Tibial artery (tissue), 4 donors: ENCODE results near the gene FBXL7.

Experiments used
- DNase-seq, 2 donors: peaks; one replicate each; pipeline ENCODE4 v3.0.0-alpha.2; 2019
- H3K27ac ChIP-seq, 2 donors: fragments of 200-600 bp; sonication (generic) in 1 of 2; 1 replicate in 1 of 2; 2 replicates in 1 of 2; pipeline ENCODE4 v1.5.1; 2018 to 2019; ENCODE audit warnings: mild to moderate bottlenecking in 1 of 2
- H3K27me3 ChIP-seq, 2 donors: fragments of 200-600 bp; sonication (generic) in 1 of 2; one replicate each; pipeline versions ENCODE4 v1.5.1 to v1.6.0; 2016 to 2019
- H3K36me3 ChIP-seq, 3 donors: fragments of 200-600 bp; sonication (generic) in 2 of 3; one replicate each; pipeline ENCODE4 v1.5.1; 2016 to 2019; ENCODE audit warnings: mild to moderate bottlenecking in 2 of 3
- H3K4me1 ChIP-seq, 4 donors: fragments of 200-600 bp; sonication (generic) in 2 of 4; 1 replicate in 3 of 4; 2 replicates in 1 of 4; pipeline ENCODE4 v1.5.1; 2016 to 2019
- H3K4me3 ChIP-seq, 2 donors: fragments of 200-600 bp; sonication (generic) in 1 of 2; 1 replicate in 1 of 2; 2 replicates in 1 of 2; pipeline ENCODE4 v1.5.1; 2018 to 2019; ENCODE audit warnings: mild to moderate bottlenecking in 2 of 2
- H3K9me3 ChIP-seq, 3 donors: fragments of 200-600 bp; sonication (generic) in 1 of 3; one replicate each; pipeline ENCODE4 v1.5.1; 2016 to 2019
- intact Hi-C: fragments of 100-400 bp; cut with DNase I; formaldehyde crosslinking; loops from one replicate; pipeline ENCODE4 v1.15.0; 2023; ENCODE audit warnings: low total_unique reads
- TF ChIP-seq, protein P1 (sequence below), 2 experiments: fragments of 200-600 bp in 1 of 2; fragments of 450-650 bp in 1 of 2; IDR thresholded peaks; one replicate each; pipeline ENCODE4 v1.5.1; 2017 to 2019; ENCODE audit warnings: antibody characterized with exemption in 2 of 2, mild to moderate bottlenecking in 1 of 2, moderate library complexity in 1 of 2

Gene FBXL7

GRCh38 chr5:15844253-15844652 lies 344.3 kb downstream of the FBXL7 start:
- no peak for DNase-seq
- intact Hi-C loops = no loop called here

GRCh38 chr5:15844871-15845270 lies 344.9 kb downstream of the FBXL7 start:
- Histone ChIP-seq H3K4me3 (no peak overlapping the region), H3K9me3 (peaks cover 0 to 3% (median 0%) of the 10 kb centered on the region in 3 donors), H3K27ac (no peak overlapping the region), H3K27me3 (no peaks in the 10 kb centered on the region), H3K36me3 (no peaks in the 10 kb centered on the region), H3K4me1 (no peaks in the 10 kb centered on the region)
- DNase-seq = no peak
- TF ChIP-seq, protein P1, sequence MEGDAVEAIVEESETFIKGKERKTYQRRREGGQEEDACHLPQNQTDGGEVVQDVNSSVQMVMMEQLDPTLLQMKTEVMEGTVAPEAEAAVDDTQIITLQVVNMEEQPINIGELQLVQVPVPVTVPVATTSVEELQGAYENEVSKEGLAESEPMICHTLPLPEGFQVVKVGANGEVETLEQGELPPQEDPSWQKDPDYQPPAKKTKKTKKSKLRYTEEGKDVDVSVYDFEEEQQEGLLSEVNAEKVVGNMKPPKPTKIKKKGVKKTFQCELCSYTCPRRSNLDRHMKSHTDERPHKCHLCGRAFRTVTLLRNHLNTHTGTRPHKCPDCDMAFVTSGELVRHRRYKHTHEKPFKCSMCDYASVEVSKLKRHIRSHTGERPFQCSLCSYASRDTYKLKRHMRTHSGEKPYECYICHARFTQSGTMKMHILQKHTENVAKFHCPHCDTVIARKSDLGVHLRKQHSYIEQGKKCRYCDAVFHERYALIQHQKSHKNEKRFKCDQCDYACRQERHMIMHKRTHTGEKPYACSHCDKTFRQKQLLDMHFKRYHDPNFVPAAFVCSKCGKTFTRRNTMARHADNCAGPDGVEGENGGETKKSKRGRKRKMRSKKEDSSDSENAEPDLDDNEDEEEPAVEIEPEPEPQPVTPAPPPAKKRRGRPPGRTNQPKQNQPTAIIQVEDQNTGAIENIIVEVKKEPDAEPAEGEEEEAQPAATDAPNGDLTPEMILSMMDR (IDR thresholded peaks at IDR 0.05) = no peak
- intact Hi-C loops = no loop called here

More at GRCh38 chr5:15844253-15844652, 344.3 kb downstream of the FBXL7 start:
- TF ChIP-seq, protein P1 (IDR thresholded peaks at IDR 0.05) = no peak
- no peak overlapping the region for H3K4me3 ChIP-seq
- H3K27me3 ChIP-seq = no peaks in the 10 kb centered on the region
- H3K27ac ChIP-seq = no peak overlapping the region
- no peaks in the 10 kb centered on the region for H3K36me3 ChIP-seq
- H3K4me1 ChIP-seq = no peaks in the 10 kb centered on the region
- H3K9me3 ChIP-seq = peaks cover 0 to 3% (median 0%) of the 10 kb centered on the region in 3 donors

DNA sequence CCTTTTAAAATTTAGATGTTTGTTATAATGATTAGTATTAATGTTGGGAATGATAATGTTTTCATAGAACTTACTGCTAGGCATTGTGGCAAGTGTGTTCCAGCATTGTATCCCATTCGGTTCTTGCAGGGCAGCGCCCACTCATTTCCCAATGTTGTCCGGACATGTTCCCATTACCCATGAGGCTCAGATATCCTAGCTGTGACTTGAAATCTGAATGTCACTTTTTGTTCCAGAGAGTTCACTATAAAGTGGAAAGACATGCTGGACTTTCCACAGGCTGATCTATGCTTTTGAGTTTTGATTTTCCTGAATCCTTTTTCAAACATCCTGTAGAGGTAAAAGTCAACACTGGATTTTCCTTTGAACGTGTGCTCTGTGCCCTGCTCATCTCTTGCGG lies 350.6 kb downstream of the FBXL7 start:
- no peak for DNase-seq
- intact Hi-C loops = no loop called here
- TF ChIP-seq, protein P1 (IDR thresholded peaks at IDR 0.05) = no peak
- Histone ChIP-seq H3K27ac (no peak overlapping the region), H3K4me1 (peaks cover 0 to 7% (median 3%) of the 10 kb centered on the region in 4 donors), H3K36me3 (no peaks in the 10 kb centered on the region), H3K9me3 (no peaks in the 10 kb centered on the region), H3K27me3 (no peaks in the 10 kb centered on the region), H3K4me3 (no peak overlapping the region)

- H3K27ac ChIP-seq = no peak overlapping the region
- peaks cover 0 to 7% (median 3%) of the 10 kb centered on the region in 4 donors for H3K4me1 ChIP-seq
- DNase-seq = no peak
- intact Hi-C loops = no loop called here
- no peaks in the 10 kb centered on the region for H3K27me3 ChIP-seq
- TF ChIP-seq, protein P1 (IDR thresholded peaks at IDR 0.05) = no peak
- H3K9me3 ChIP-seq = no peaks in the 10 kb centered on the region
- H3K4me3 ChIP-seq = no peak overlapping the region
- H3K36me3 ChIP-seq = no peaks in the 10 kb centered on the region
Observed at GRCh38 chr5:15850939-15851341, 351.0 kb downstream of the FBXL7 start.

DNA sequence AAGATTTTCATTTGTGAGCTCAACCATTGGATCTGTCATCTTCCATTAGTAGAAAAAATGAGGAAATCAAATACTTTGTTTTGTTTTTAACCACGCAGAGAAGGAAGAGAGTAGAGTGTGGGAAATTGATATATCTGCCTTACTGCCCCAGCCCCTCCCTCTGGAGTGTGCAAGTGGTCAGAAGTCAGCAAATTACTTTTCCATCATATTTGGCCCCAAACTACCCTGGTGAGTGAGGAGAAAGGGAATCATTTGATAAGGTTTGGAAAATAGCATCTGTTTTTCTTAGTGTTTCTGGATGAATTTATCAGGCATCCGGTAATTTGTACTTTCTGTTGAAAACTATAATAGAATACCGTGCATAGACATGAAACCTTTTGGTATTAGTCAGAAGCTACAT lies 352.2 kb downstream of the FBXL7 start:
- Histone ChIP-seq H3K4me1 (peaks cover 0 to 7% (median 3%) of the 10 kb centered on the region in 4 donors), H3K36me3 (no peaks in the 10 kb centered on the region), H3K27me3 (no peaks in the 10 kb centered on the region), H3K4me3 (no peak overlapping the region), H3K9me3 (no peaks in the 10 kb centered on the region), H3K27ac (no peak overlapping the region)
- intact Hi-C loops = no loop called here
- no peak for DNase-seq
- TF ChIP-seq, protein P1 (IDR thresholded peaks at IDR 0.05) = no peak

- Histone ChIP-seq H3K9me3 (no peaks in the 10 kb centered on the region), H3K27ac (no peak overlapping the region), H3K4me3 (no peak overlapping the region), H3K4me1 (peaks cover 0 to 7% (median 3%) of the 10 kb centered on the region in 4 donors), H3K27me3 (no peaks in the 10 kb centered on the region), H3K36me3 (no peaks in the 10 kb centered on the region)
- TF ChIP-seq, protein P1 (IDR thresholded peaks at IDR 0.05) = no peak
- intact Hi-C loops = no loop called here
- DNase-seq = no peak
Observed at GRCh38 chr5:15852949-15853348, 353.0 kb downstream of the FBXL7 start.
